SHP77 treated with DMSO at 0.1 percent for 48 hours (cell line): ENCODE measurements around the gene PADI1.

Experiments used
- DNase-seq: peaks from one replicate; lab custom pipeline; 2025; lab: John Stamatoyannopoulos, UW

PADI1 gene

GRCh38 chr1:17204546-17205440, at the start of gene PADI1:
Gene PADI1 (plus strand): TSS chr1:17205128. CDS start chr1:17205218, 90 bp downstream.
- no peak for DNase-seq

- no peak for DNase-seq
Measured at GRCh38 chr1:17155257-17155920, 49.5 kb upstream of the PADI1 start.

- no peak for DNase-seq
Measured at GRCh38 chr1:17156108-17156507, 48.8 kb upstream of the PADI1 start.

- DNase-seq, result no peak
Measured at GRCh38 chr1:17158961-17159360, 46.0 kb upstream of the PADI1 start.

GRCh38 chr1:17161137-17161740, 43.7 kb upstream of the PADI1 start:
- DNase-seq, result no peak

- DNase-seq, result no peak
Measured at GRCh38 chr1:17161926-17162800, 42.8 kb upstream of the PADI1 start.

GRCh38 chr1:17162941-17163340, 42.0 kb upstream of the PADI1 start:
- no peak for DNase-seq

- DNase-seq, result no peak
Measured at GRCh38 chr1:17163371-17163770, 41.6 kb upstream of the PADI1 start.

- no peak for DNase-seq
Measured at GRCh38 chr1:17163789-17164666, 40.9 kb upstream of the PADI1 start.

- no peak for DNase-seq
Measured at GRCh38 chr1:17165823-17166222, 39.1 kb upstream of the PADI1 start.

GRCh38 chr1:17167041-17167785, 37.7 kb upstream of the PADI1 start:
- no peak for DNase-seq

- no peak for DNase-seq
Measured at GRCh38 chr1:17167786-17168090, 37.2 kb upstream of the PADI1 start.

GRCh38 chr1:17168091-17168876, 36.6 kb upstream of the PADI1 start:
- no peak for DNase-seq

GRCh38 chr1:17170571-17170970, 34.4 kb upstream of the PADI1 start:
- no peak for DNase-seq

- DNase-seq, result no peak
Measured at GRCh38 chr1:17173217-17173616, 31.7 kb upstream of the PADI1 start.

GRCh38 chr1:17176306-17177061, 28.4 kb upstream of the PADI1 start:
- DNase-seq, result no peak

GRCh38 chr1:17177651-17178050, 27.3 kb upstream of the PADI1 start:
- no peak for DNase-seq

GRCh38 chr1:17181781-17182464, 23.0 kb upstream of the PADI1 start:
- DNase-seq, result no peak
